ENCODE data around the gene FAAH. TPM values are rescaled to one million over a fixed set of nuclear protein-coding genes. Genes with fewer than 3 reads are reported as not detected.

The FAAH gene
- total RNA-seq, 1 experiment from 2014 or later = 24.8 TPM

- Histone ChIP-seq H3K4me1 (ENCODE audit: control insufficient read depth in 1 of 2, insufficient read depth in 2 of 2, low read length in 2 of 2) (no peaks in the 10 kb centered on the region), H3K36me3 (ENCODE audit: control insufficient read depth in 1 of 2, insufficient read depth in 2 of 2, low read length in 2 of 2) (peaks cover 5 to 9% of the 10 kb centered on the region in 2 experiments; a peak in 2 of 4 replicates), H4K20me1 (ENCODE audit: insufficient read depth) (no peaks in the 10 kb centered on the region), H3K4me2 (ENCODE audit: low read length) (no peak overlapping the region), H3K79me2 (ENCODE audit: insufficient read depth, low read length) (no peaks in the 10 kb centered on the region), H3K27ac (ENCODE audit: low read depth, low read length) (peak overlapping the region; percentile 17; the same call in 1 of the 2 replicates), H3K9ac (ENCODE audit: low read length) (no peak overlapping the region), H3K9me3 (ENCODE audit: control insufficient read depth in 1 of 2, insufficient read depth in 1 of 2, low read depth in 1 of 2, low read length in 2 of 2) (no peaks in the 10 kb centered on the region), H3K9me2 (ENCODE audit: insufficient read depth) (no peaks in the 10 kb centered on the region), H3K27me3 (ENCODE audit: insufficient read depth, low read length) (no peaks in the 10 kb centered on the region), H3K4me3 (replicated peaks in 1 of 2; ENCODE audit: low read depth in 1 of 2, low read length in 2 of 2) (no peak overlapping the region), H2AFZ (ENCODE audit: low read depth, low read length, poor library complexity, severe bottlenecking) (no peak overlapping the region)
- ChIA-PET CTCF (no interaction called here), RAD21 (ENCODE audit: low non-redundant PET in 1 of 2, low total read pairs in 2 of 2, uncharacterized antibody in 2 of 2, unreplicated experiment in 2 of 2) (no interaction called here), POLR2A (no interaction called here)
- intact Hi-C loops (cut with micrococcal nuclease) = no loop called here
- no peak for DNase-seq (ENCODE audit: low read depth, low spot score)
- TF ChIP-seq RAD21 (IDR thresholded peaks at IDR 0.05; ENCODE audit: low read depth) (no peak), YY1 (IDR thresholded peaks at IDR 0.05; ENCODE audit: extremely low read depth, insufficient replicate concordance, low read depth, low read length) (no peak), ZBTB33 (IDR thresholded peaks at IDR 0.05; ENCODE audit: extremely low read depth, insufficient replicate concordance, low read length) (no peak), ATF3 (IDR thresholded peaks at IDR 0.05) (no peak), TCF7L2 (IDR thresholded peaks at IDR 0.05; ENCODE audit: borderline replicate concordance, extremely low read depth, insufficient read depth, insufficient read length) (no peak)
- BruUV-seq (replicated peaks) = TSS peak; percentile 7
- ATAC-seq = no peak; the same call in 1 of the 2 replicates
Measured at GRCh38 chr1:46369542-46370213, 24.4 kb upstream of the FAAH start.
